ENCODE data around the gene NUSAP1. TPM values are rescaled to one million over a fixed set of nuclear protein-coding genes. Genes with fewer than 3 reads are reported as not detected.
"Not testable (repeated sequence)": the region's sequence is repeated elsewhere in the genome, so short reads cannot be mapped to it uniquely, and the experiment has no call there.

NUSAP1 gene
- total RNA-seq, 1 experiment from 2014 or later, result 190 TPM

- Histone ChIP-seq H3K36me3 (ENCODE audit: low read depth) (no peaks in the 10 kb centered on the region), H3F3A (ENCODE audit: insufficient read depth, low read depth) (no peaks in the 10 kb centered on the region), H4K20me1 (ENCODE audit: insufficient read depth) (peaks cover 20% of the 10 kb centered on the region), H3K9me3 (ENCODE audit: insufficient read depth, low read depth) (no peaks in the 10 kb centered on the region), H3K27me3 (ENCODE audit: insufficient read depth, low read depth) (no peaks in the 10 kb centered on the region), H3K79me2 (ENCODE audit: low read depth) (peaks cover 64% of the 10 kb centered on the region), H2AFZ (no peak overlapping the region), H3K4me2 (no peak overlapping the region), H3K9me2 (ENCODE audit: insufficient read depth) (no peaks in the 10 kb centered on the region), H3K4me1 (replicated peaks; ENCODE audit: insufficient read depth) (no peaks in the 10 kb centered on the region), H3K4me3 (no peak overlapping the region), H3K27ac (no peak overlapping the region)
- no TSS peak for BruUV-seq (replicated peaks)
- CTCF ChIA-PET, result no interaction called here
- POLR2A ChIA-PET (ENCODE audit: unreplicated experiment), result no interaction called here
- intact Hi-C loops (cut with micrococcal nuclease; ENCODE audit: unreplicated experiment), result no loop called here
- DNase-seq, result no peak
- TF ChIP-seq EZH2 (IDR thresholded peaks at IDR 0.05; ENCODE audit: low read depth), result no peak
- no peak for TF ChIP-seq CTCF (conservative IDR thresholded peaks at IDR 0.05)
Observed at GRCh38 chr15:41424809-41425208, 92.1 kb downstream of the NUSAP1 start.

GRCh38 chr15:41425907-41426306, 93.2 kb downstream of the NUSAP1 start:
- intact Hi-C loops (cut with micrococcal nuclease; ENCODE audit: unreplicated experiment); H3K4me2 ChIP-seq; BruUV-seq (replicated peaks); H3F3A ChIP-seq (ENCODE audit: insufficient read depth, low read depth); H3K36me3 ChIP-seq (ENCODE audit: low read depth); H3K4me1 ChIP-seq (replicated peaks; ENCODE audit: insufficient read depth); H3K9me3 ChIP-seq (ENCODE audit: insufficient read depth, low read depth); H3K27me3 ChIP-seq (ENCODE audit: insufficient read depth, low read depth); H2AFZ ChIP-seq; H3K9me2 ChIP-seq (ENCODE audit: insufficient read depth); H3K4me3 ChIP-seq; H3K27ac ChIP-seq; CTCF ChIA-PET; DNase-seq: not testable (repeated sequence)
- Histone ChIP-seq H3K79me2 (ENCODE audit: low read depth) (peaks cover 53% of the 10 kb centered on the region), H4K20me1 (ENCODE audit: insufficient read depth) (peaks cover 14% of the 10 kb centered on the region)
- POLR2A ChIA-PET (ENCODE audit: unreplicated experiment), result interaction anchor here (0.6 kb wide), 2 partner anchors 323 to 348 kb away, joined by 3 to 6 read pairs; partner anchors contain the start of gene MAPKBP1

- Histone ChIP-seq H3K9me3 (ENCODE audit: insufficient read depth, low read depth) (no peaks in the 10 kb centered on the region), H3F3A (ENCODE audit: insufficient read depth, low read depth) (no peaks in the 10 kb centered on the region), H3K4me1 (replicated peaks; ENCODE audit: insufficient read depth) (no peaks in the 10 kb centered on the region), H3K9me2 (ENCODE audit: insufficient read depth) (no peaks in the 10 kb centered on the region), H3K36me3 (ENCODE audit: low read depth) (no peaks in the 10 kb centered on the region), H3K79me2 (ENCODE audit: low read depth) (peaks cover 24% of the 10 kb centered on the region), H3K27me3 (ENCODE audit: insufficient read depth, low read depth) (no peaks in the 10 kb centered on the region), H2AFZ (no peak overlapping the region), H3K4me2 (no peak overlapping the region), H3K27ac (no peak overlapping the region), H3K4me3 (no peak overlapping the region), H4K20me1 (ENCODE audit: insufficient read depth) (peaks cover 10% of the 10 kb centered on the region)
- BruUV-seq (replicated peaks), result no TSS peak
- no peak for TF ChIP-seq CTCF (conservative IDR thresholded peaks at IDR 0.05)
- no peak for TF ChIP-seq EZH2 (IDR thresholded peaks at IDR 0.05; ENCODE audit: low read depth)
- CTCF ChIA-PET, result no interaction called here
- intact Hi-C loops (cut with micrococcal nuclease; ENCODE audit: unreplicated experiment), result no loop called here
- DNase-seq, result no peak
- POLR2A ChIA-PET (ENCODE audit: unreplicated experiment), result interaction anchor here (0.6 kb wide), 1 partner anchor 382 kb away, joined by 25 read pairs; no protein-coding TSS in a partner anchor
Observed at GRCh38 chr15:41429003-41429890, 96.6 kb downstream of the NUSAP1 start.

Other genes with a start within 250 kb of the NUSAP1 start
- 11.3 and 18.8 TPM in 2 replicates for gene INO80, start 216.6 kb upstream of the NUSAP1 start, total RNA-seq (2021)
- 0.70 TPM in 1 of 2 replicates, not detected in the other for gene EXD1, start 102.1 kb upstream of the NUSAP1 start, total RNA-seq (2021)
- 133 and 199 TPM in 2 replicates for gene CHP1, start 101.6 kb upstream of the NUSAP1 start, total RNA-seq (2021)
- 23.9 and 25.4 TPM in 2 replicates for gene OIP5, start 290 bp upstream of the NUSAP1 start, total RNA-seq (2021)
- 10.1 and 11.5 TPM in 2 replicates for gene NDUFAF1, start 69.6 kb downstream of the NUSAP1 start, total RNA-seq (2021)
- gene RTF1, start 84.2 kb downstream of the NUSAP1 start, total RNA-seq (2021), result 35.0 and 55.7 TPM in 2 replicates
- 5.3 and 8.3 TPM in 2 replicates for gene ITPKA, start 161.0 kb downstream of the NUSAP1 start, total RNA-seq (2021)
- 0.11 and 0.28 TPM in 2 replicates for gene LTK, start 180.9 kb downstream of the NUSAP1 start, total RNA-seq (2021)
- 47.7 and 51.4 TPM in 2 replicates for gene RPAP1, start 211.4 kb downstream of the NUSAP1 start, total RNA-seq (2021)
- 30.3 and 30.8 TPM in 2 replicates for gene TYRO3, start 226.3 kb downstream of the NUSAP1 start, total RNA-seq (2021)

Data from PC-9 (cell line).